Measurements from ENCODE around the gene ABL1. TPM values are rescaled to one million over a fixed set of nuclear protein-coding genes. Genes with fewer than 3 reads are reported as not detected.

Gene ABL1
- total and polyA plus RNA-seq, 4 donors, result 12.8 to 98.7 (median 65.1) TPM

- no peak overlapping the region for H3K27ac ChIP-seq (ENCODE audit: low read depth in 1 of 2, low read length in 2 of 2)
- no peak overlapping the region for H3K4me3 ChIP-seq (ENCODE audit: low read length in 2 of 2)
- intact Hi-C loops (cut with DNase I), result loop anchor here in 1 of 2 donors (5.0 kb wide), 1 partner anchor 177 kb away; no protein-coding TSS in a partner anchor
- no peaks in the 10 kb centered on the region for H3K27me3 ChIP-seq (ENCODE audit: control insufficient read depth in 1 of 2, insufficient read depth in 2 of 2, low read length in 1 of 2)
- H3K36me3 ChIP-seq (ENCODE audit: control insufficient read depth in 1 of 2, insufficient read depth in 2 of 2, low read length in 1 of 2), result peaks cover 2 to 5% of the 10 kb centered on the region in 2 donors
- 72 to 73% methylated on average over 17 of the region's 17 CpGs for WGBS, 2 donors
- H3K9me3 ChIP-seq (ENCODE audit: control insufficient read depth, low read length), result no peaks in the 10 kb centered on the region
- peaks cover 0 to 3% of the 10 kb centered on the region in 2 donors for H3K4me1 ChIP-seq (ENCODE audit: control insufficient read depth in 1 of 2, insufficient read depth in 2 of 2, low read length in 2 of 2)
- ATAC-seq (ENCODE audit: low FRiP score), result no peak
- peak; percentile 16 to 62 for DNase-seq
Observed at GRCh38 chr9:130870491-130871381, 35.7 kb downstream of the ABL1 start.

- H3K9me3 ChIP-seq (ENCODE audit: control insufficient read depth, low read length), result no peaks in the 10 kb centered on the region
- DNase-seq, result peak; percentile 20 to 42
- no peaks in the 10 kb centered on the region for H3K27me3 ChIP-seq (ENCODE audit: control insufficient read depth in 1 of 2, insufficient read depth in 2 of 2, low read length in 1 of 2)
- intact Hi-C loops (cut with DNase I), result loop anchor here in 1 of 2 donors (5.0 kb wide), 1 partner anchor 176 kb away; no protein-coding TSS in a partner anchor
- H3K4me1 ChIP-seq (ENCODE audit: control insufficient read depth in 1 of 2, insufficient read depth in 2 of 2, low read length in 2 of 2), result peaks cover 0 to 3% of the 10 kb centered on the region in 2 donors
- ATAC-seq (ENCODE audit: low FRiP score), result no peak
- H3K36me3 ChIP-seq (ENCODE audit: control insufficient read depth in 1 of 2, insufficient read depth in 2 of 2, low read length in 1 of 2), result peaks cover 0 to 5% of the 10 kb centered on the region in 2 donors
- H3K4me3 ChIP-seq (ENCODE audit: low read length in 2 of 2), result no peak overlapping the region
- WGBS, 2 donors, result 65 to 69% methylated on average over 10 of the region's 10 CpGs
- H3K27ac ChIP-seq (ENCODE audit: low read depth in 1 of 2, low read length in 2 of 2), result no peak overlapping the region
Observed at GRCh38 chr9:130871395-130872062, 36.5 kb downstream of the ABL1 start.

GRCh38 chr9:130872093-130872492, 37.0 kb downstream of the ABL1 start:
- 81 to 85% methylated on average over 15 of the region's 15 CpGs for WGBS, 2 donors
- intact Hi-C loops (cut with DNase I), result loop anchor here in 1 of 2 donors (5.0 kb wide), 1 partner anchor 175 kb away; no protein-coding TSS in a partner anchor
- peaks cover 0 to 5% of the 10 kb centered on the region in 2 donors for H3K36me3 ChIP-seq (ENCODE audit: control insufficient read depth in 1 of 2, insufficient read depth in 2 of 2, low read length in 1 of 2)

GRCh38 chr9:130872508-130872907, 37.5 kb downstream of the ABL1 start:
- Histone ChIP-seq H3K27me3 (ENCODE audit: control insufficient read depth in 1 of 2, insufficient read depth in 2 of 2, low read length in 1 of 2) (no peaks in the 10 kb centered on the region), H3K36me3 (ENCODE audit: control insufficient read depth in 1 of 2, insufficient read depth in 2 of 2, low read length in 1 of 2) (peaks cover 0 to 5% of the 10 kb centered on the region in 2 donors), H3K4me1 (ENCODE audit: control insufficient read depth in 1 of 2, insufficient read depth in 2 of 2, low read length in 2 of 2) (peaks cover 0 to 3% of the 10 kb centered on the region in 2 donors), H3K27ac (ENCODE audit: low read depth in 1 of 2, low read length in 2 of 2) (peak overlapping the region in 1 of 2 donors; percentile 61), H3K4me3 (ENCODE audit: low read length in 2 of 2) (no peak overlapping the region), H3K9me3 (ENCODE audit: control insufficient read depth, low read length) (no peaks in the 10 kb centered on the region)
- DNase-seq (peak in 1 of 2 donors; percentile 15), ATAC-seq (ENCODE audit: low FRiP score) (no peak)
- intact Hi-C loops (cut with DNase I), result loop anchor here in 1 of 2 donors (5.0 kb wide), 1 partner anchor 175 kb away; no protein-coding TSS in a partner anchor
- 41 to 43% methylated on average over 9 of the region's 9 CpGs for WGBS, 2 donors

More at GRCh38 chr9:130872093-130872492, 37.0 kb downstream of the ABL1 start:
- peaks cover 0 to 3% of the 10 kb centered on the region in 2 donors for H3K4me1 ChIP-seq (ENCODE audit: control insufficient read depth in 1 of 2, insufficient read depth in 2 of 2, low read length in 2 of 2)
- no peak overlapping the region for H3K27ac ChIP-seq (ENCODE audit: low read depth in 1 of 2, low read length in 2 of 2)
- no peaks in the 10 kb centered on the region for H3K27me3 ChIP-seq (ENCODE audit: control insufficient read depth in 1 of 2, insufficient read depth in 2 of 2, low read length in 1 of 2)
- no peaks in the 10 kb centered on the region for H3K9me3 ChIP-seq (ENCODE audit: control insufficient read depth, low read length)
- H3K4me3 ChIP-seq (ENCODE audit: low read length in 2 of 2), result no peak overlapping the region
- ATAC-seq (ENCODE audit: low FRiP score) (no peak), DNase-seq (peak; percentile 40 to 70)

- WGBS, 2 donors, result 13 to 17% methylated on average over 15 of the region's 15 CpGs
- no peaks in the 10 kb centered on the region for H3K9me3 ChIP-seq (ENCODE audit: control insufficient read depth, low read length)
- ATAC-seq (ENCODE audit: low FRiP score), result peak; percentile 81
- H3K4me1 ChIP-seq (ENCODE audit: control insufficient read depth in 1 of 2, insufficient read depth in 2 of 2, low read length in 2 of 2), result peaks cover 0 to 3% of the 10 kb centered on the region in 2 donors
- DNase-seq, result peak; percentile 81 to 91
- intact Hi-C loops (cut with DNase I), result loop anchor here in 1 of 2 donors (5.0 kb wide), 1 partner anchor 174 kb away; no protein-coding TSS in a partner anchor
- H3K27me3 ChIP-seq (ENCODE audit: control insufficient read depth in 1 of 2, insufficient read depth in 2 of 2, low read length in 1 of 2), result no peaks in the 10 kb centered on the region
- H3K27ac ChIP-seq (ENCODE audit: low read depth in 1 of 2, low read length in 2 of 2), result peak overlapping the region in 1 of 2 donors; percentile 61
- H3K4me3 ChIP-seq (ENCODE audit: low read length in 2 of 2), result no peak overlapping the region
- peaks cover 0 to 5% of the 10 kb centered on the region in 2 donors for H3K36me3 ChIP-seq (ENCODE audit: control insufficient read depth in 1 of 2, insufficient read depth in 2 of 2, low read length in 1 of 2)
Observed at GRCh38 chr9:130872912-130873503, 38.0 kb downstream of the ABL1 start.

- H3K36me3 ChIP-seq (ENCODE audit: control insufficient read depth in 1 of 2, insufficient read depth in 2 of 2, low read length in 1 of 2), result peaks cover 0 to 9% of the 10 kb centered on the region in 2 donors
- H3K27me3 ChIP-seq (ENCODE audit: control insufficient read depth in 1 of 2, insufficient read depth in 2 of 2, low read length in 1 of 2), result no peaks in the 10 kb centered on the region
- DNase-seq (peak; percentile 3 to 19), ATAC-seq (ENCODE audit: low FRiP score) (no peak)
- intact Hi-C loops (cut with DNase I), result loop anchor here in 1 of 2 donors (5.0 kb wide), 1 partner anchor 173 kb away; no protein-coding TSS in a partner anchor
- H3K4me1 ChIP-seq (ENCODE audit: control insufficient read depth in 1 of 2, insufficient read depth in 2 of 2, low read length in 2 of 2), result peaks cover 0 to 3% of the 10 kb centered on the region in 2 donors
- no peak overlapping the region for H3K4me3 ChIP-seq (ENCODE audit: low read length in 2 of 2)
- 75 to 79% methylated on average over 8 of the region's 8 CpGs for WGBS, 2 donors
- H3K27ac ChIP-seq (ENCODE audit: low read depth in 1 of 2, low read length in 2 of 2), result peak overlapping the region in 1 of 2 donors; percentile 45
- H3K9me3 ChIP-seq (ENCODE audit: control insufficient read depth, low read length), result no peaks in the 10 kb centered on the region
Observed at GRCh38 chr9:130873966-130874365, 38.9 kb downstream of the ABL1 start.

- ATAC-seq (ENCODE audit: low FRiP score) (no peak), DNase-seq (peak in 1 of 2 donors; percentile 66)
- intact Hi-C loops (cut with DNase I), result loop anchor here in 1 of 2 donors (5.0 kb wide), 1 partner anchor 173 kb away; no protein-coding TSS in a partner anchor
- peaks cover 0 to 3% of the 10 kb centered on the region in 2 donors for H3K4me1 ChIP-seq (ENCODE audit: control insufficient read depth in 1 of 2, insufficient read depth in 2 of 2, low read length in 2 of 2)
- H3K27me3 ChIP-seq (ENCODE audit: control insufficient read depth in 1 of 2, insufficient read depth in 2 of 2, low read length in 1 of 2), result no peaks in the 10 kb centered on the region
- 75% methylated on average over 5 of the region's 5 CpGs for WGBS, 2 donors
- no peak overlapping the region for H3K4me3 ChIP-seq (ENCODE audit: low read length in 2 of 2)
- H3K27ac ChIP-seq (ENCODE audit: low read depth in 1 of 2, low read length in 2 of 2), result peak overlapping the region in 1 of 2 donors; percentile 34
- peaks cover 0 to 9% of the 10 kb centered on the region in 2 donors for H3K36me3 ChIP-seq (ENCODE audit: control insufficient read depth in 1 of 2, insufficient read depth in 2 of 2, low read length in 1 of 2)
- H3K9me3 ChIP-seq (ENCODE audit: control insufficient read depth, low read length), result no peaks in the 10 kb centered on the region
Observed at GRCh38 chr9:130874783-130875182, 39.7 kb downstream of the ABL1 start.

GRCh38 chr9:130877300-130877699, 42.2 kb downstream of the ABL1 start:
- no peak for DNase-seq
- no peaks in the 10 kb centered on the region for H3K27me3 ChIP-seq (ENCODE audit: control insufficient read depth in 1 of 2, insufficient read depth in 2 of 2, low read length in 1 of 2)
- H3K27ac ChIP-seq (ENCODE audit: low read depth in 1 of 2, low read length in 2 of 2), result no peak overlapping the region
- H3K4me3 ChIP-seq (ENCODE audit: low read length in 2 of 2), result no peak overlapping the region
- no peaks in the 10 kb centered on the region for H3K9me3 ChIP-seq (ENCODE audit: control insufficient read depth, low read length)
- 93 to 98% methylated on average over 6 of the region's 6 CpGs for WGBS, 2 donors
- no peak for ATAC-seq (ENCODE audit: low FRiP score)
- peaks cover 5 to 18% of the 10 kb centered on the region in 2 donors for H3K36me3 ChIP-seq (ENCODE audit: control insufficient read depth in 1 of 2, insufficient read depth in 2 of 2, low read length in 1 of 2)
- intact Hi-C loops (cut with DNase I), result loop anchor here in 1 of 2 donors (2.0 kb wide), 1 partner anchor 120 kb away; no protein-coding TSS in a partner anchor
- peaks cover 0 to 3% of the 10 kb centered on the region in 2 donors for H3K4me1 ChIP-seq (ENCODE audit: control insufficient read depth in 1 of 2, insufficient read depth in 2 of 2, low read length in 2 of 2)

Measured in aorta (tissue), 5 donors.